Lower leg skin (tissue), 4 donors: ENCODE results near the gene FGG. TPM values are rescaled to one million over a fixed set of nuclear protein-coding genes. Genes with fewer than 3 reads are reported as not detected.
"Not testable (repeated sequence)": the region's sequence is repeated elsewhere in the genome, so short reads cannot be mapped to it uniquely, and the experiment has no call there.

Source experiments
- DNase-seq, 2 donors: peaks; one replicate each; pipeline ENCODE4 v3.0.0-alpha.2; 2019; ENCODE audit warnings: low spot score in 2 of 2
- H3K4me3 ChIP-seq: fragments of 200-600 bp; sonication (generic); 2 replicates; pipeline ENCODE4 v1.5.1; 2017; ENCODE audit warnings: mild to moderate bottlenecking, low read depth; ENCODE audit not compliant: poor library complexity, severe bottlenecking
- CTCF ChIP-seq, 3 donors: fragments of 450-650 bp; IDR thresholded peaks; one replicate each; pipeline ENCODE4 v1.5.1; 2016; ENCODE audit warnings: antibody characterized with exemption in 3 of 3, mild to moderate bottlenecking in 3 of 3, moderate library complexity in 2 of 3
- POLR2A ChIP-seq, 2 donors: fragments of 450-650 bp; IDR thresholded peaks; one replicate each; pipeline ENCODE4 v1.6.1; 2016 to 2017; ENCODE audit warnings: antibody characterized with exemption in 2 of 2, mild to moderate bottlenecking in 1 of 2, moderate library complexity in 1 of 2
- WGBS, 2 donors: methylation state at CpG; one replicate each; pipeline ENCODE4 v1.1.5; 2018; 5-methylcytosine and 5-hydroxymethylcytosine counted together
- intact Hi-C: fragments of 100-400 bp; cut with DNase I; formaldehyde crosslinking; loops from one replicate; pipeline ENCODE4 v1.15.0; 2023; ENCODE audit warnings: low total_unique reads
- total RNA-seq, 4 donors: library from RNA; depleted of rRNA; stranded (reverse); fragments of >200 nt; gene quantifications; one replicate each; pipeline ENCODE4 v1.1.0, GENCODE V29; 2016

FGG gene
- total RNA-seq, 4 donors from 2014 or later, result not detected

- 72 to 81% methylated on average over 1 of the region's 1 CpG for WGBS, 2 donors
- intact Hi-C loops, result no loop called here
- no peak overlapping the region for H3K4me3 ChIP-seq
- no peak for DNase-seq
- TF ChIP-seq CTCF (IDR thresholded peaks at IDR 0.05) (no peak), POLR2A (IDR thresholded peaks at IDR 0.05) (no peak)
These were observed 9.9 kb downstream of the FGG start for GRCh38 chr4:154602404-154603020.

- TF ChIP-seq POLR2A (IDR thresholded peaks at IDR 0.05) (no peak), CTCF (IDR thresholded peaks at IDR 0.05) (no peak)
- no peak for DNase-seq
- H3K4me3 ChIP-seq, result no peak overlapping the region
- intact Hi-C loops, result no loop called here
- WGBS, 2 donors, result 83 to 89% methylated on average over 7 of the region's 7 CpGs
These were observed 14.4 kb downstream of the FGG start for GRCh38 chr4:154597798-154598774.

- 88 to 91% methylated on average over 11 of the region's 11 CpGs for WGBS, 2 donors
- DNase-seq, intact Hi-C loops, H3K4me3 ChIP-seq: not testable (repeated sequence)
These were observed 15.2 kb downstream of the FGG start for GRCh38 chr4:154597281-154597680.

GRCh38 chr4:154595807-154596206 lies 16.6 kb downstream of the FGG start:
- intact Hi-C loops, result no loop called here
- DNase-seq, result no peak
- no peak overlapping the region for H3K4me3 ChIP-seq
- TF ChIP-seq POLR2A (IDR thresholded peaks at IDR 0.05) (no peak), CTCF (IDR thresholded peaks at IDR 0.05) (no peak)

GRCh38 chr4:154594343-154594742 lies 18.1 kb downstream of the FGG start:
- intact Hi-C loops, H3K4me3 ChIP-seq, DNase-seq: not testable (repeated sequence)
- WGBS, 2 donors, result 87 to 98% methylated on average over 3 of the region's 3 CpGs

GRCh38 chr4:154593868-154594267 lies 18.6 kb downstream of the FGG start:
- no peak overlapping the region for H3K4me3 ChIP-seq
- no peak for TF ChIP-seq POLR2A (IDR thresholded peaks at IDR 0.05)
- TF ChIP-seq CTCF (IDR thresholded peaks at IDR 0.05), result no peak
- DNase-seq, result no peak
- intact Hi-C loops, result no loop called here
- 41 to 63% methylated on average over 2 of the region's 2 CpGs for WGBS, 2 donors
